Heart right ventricle (tissue), 16 donors: ENCODE data around the gene SAXO1. TPM values are rescaled to one million over a fixed set of nuclear protein-coding genes. Genes with fewer than 3 reads are reported as not detected.

ENCODE experiments used
- ATAC-seq, 8 donors: fragments of 200-7000 bp; cut with Tn5 transposase; one replicate each; pipeline ENCODE4 v1.9.1; 2020; ENCODE audit warnings: mild to moderate bottlenecking in 8 of 8, moderate library complexity in 8 of 8, moderate number of reproducible peaks in 1 of 8
- DNase-seq, 2 donors: peaks; one replicate each; pipeline ENCODE4 v3.0.0-alpha.2; 2020
- H3K27ac ChIP-seq, 10 donors: fragments of 200-600 bp; sonication (generic) in 2 of 10; one replicate each; pipeline versions ENCODE4 v1.5.0 to v1.8.0; 2020 to 2022; ENCODE audit warnings: mild to moderate bottlenecking in 3 of 10
- H3K27me3 ChIP-seq, 7 donors: fragments of 200-600 bp; one replicate each; pipeline ENCODE4 v1.8.0; 2021 to 2022; ENCODE audit warnings: mild to moderate bottlenecking in 2 of 7
- H3K36me3 ChIP-seq, 9 donors: fragments of 200-600 bp; sonication (generic) in 1 of 9; one replicate each; pipeline versions ENCODE4 v1.5.0 to v1.8.0; 2020 to 2022; ENCODE audit warnings: mild to moderate bottlenecking in 2 of 9
- H3K4me1 ChIP-seq, 9 donors: fragments of 200-600 bp; sonication (generic) in 1 of 9; one replicate each; pipeline versions ENCODE4 v1.5.0 to v1.8.0; 2020 to 2022; ENCODE audit warnings: mild to moderate bottlenecking in 4 of 9
- H3K4me3 ChIP-seq, 10 donors: fragments of 200-600 bp; sonication (generic) in 2 of 10; one replicate each; pipeline versions ENCODE4 v1.5.0 to v1.8.0; 2020 to 2022; ENCODE audit warnings: mild to moderate bottlenecking in 7 of 10, moderate library complexity in 2 of 10
- H3K9me3 ChIP-seq, 11 donors: fragments of 200-600 bp in 10 of 11; sonication (generic) in 2 of 11; one replicate each; pipeline versions ENCODE4 v1.5.0 to v1.8.0; 2013 to 2022; ENCODE audit warnings: mild to moderate bottlenecking in 2 of 11, control low read depth in 1 of 11, moderate library complexity in 1 of 11
- WGBS, 2 donors: extraction: QIAGEN DNeasy Blood & Tissue Kit; methylation state at CpG; one replicate each; pipeline ENCODE4 v1.1.7; 2013; ENCODE audit warnings: inconsistent platforms in 1 of 2; 5-methylcytosine and 5-hydroxymethylcytosine counted together
- intact Hi-C, 10 donors: fragments of 100-400 bp; cut with DNase I; formaldehyde crosslinking; loops; one replicate each; pipeline versions ENCODE4 v1.11.1 to v1.14.2; 2022
- polyA plus RNA-seq, 2 donors: library from polyadenylated mRNA; stranded (reverse); fragments of 200-250 nt; gene quantifications; one replicate each; pipeline ENCODE4 v1.2.3, GENCODE V29; 2013
- total RNA-seq, 10 donors: library from RNA; stranded (reverse); fragmentation: NEBNext Ultra II Directional in 3 of 10; extraction: Animal tissue kit (Norgen Biotek cat#: 25700) in 3 of 10; gene quantifications; one replicate each; pipeline versions ENCODE4 v1.2.1 to v1.2.4, GENCODE V29; 2021 to 2023
- TF ChIP-seq, protein P1 (sequence below), 9 donors: fragments of 200-600 bp; sonication (generic) in 2 of 9; IDR thresholded peaks; one replicate each; pipeline versions ENCODE4 v1.5.0 to v1.8.0; 2021 to 2022; ENCODE audit warnings: antibody characterized with exemption in 9 of 9, mild to moderate bottlenecking in 5 of 9, moderate library complexity in 1 of 9
- donor health status: Arrhythmogenic right ventricular cardiomyopathy.
- donor health status: ischemic (EF 13 %, LVEDD 7.1; RV severe dilation, severe dysfunction).
- donor health status: healthy with polysubstance abuse.
- donor health status: DM: no; HTN: yes; CAD: no.
- donor health status: DM: no; HTN: no; CAD: no.
- donor health status: ischemic (EF 25% LVEDD 6.9; RV normal size, moderate dysfunction).
- donor health status: ischemic (EF 25% LVEDD 5.7; RV mildly dilated, moderate dysfunction).
- donor health status: healthy.
- donor health status: DM: yes; HTN: yes; CAD: no.
- donor health status: Ischemic cardiomyopathy.
- donor health status: ischemic (EF 35%, LVEDD 5.7; RV mildly dilated, moderate dysfunction).
- donor health status: nonischemic (EF 11% LVEDD 7.7; RV severe dilation, severe dysfunction).
- donor health status: DM: yes; HTN: yes; CAD: no.
- donor health status: PGD.
- donor health status: ischemic (EF 29% LVEDD 5.4; RV normal size, mild dysfunction).
- donor health status: nonischemic (EF 23%, LVEDD 6.1; RV moderate dilation, normal function).

Gene SAXO1
- total and polyA plus RNA-seq, 12 donors: 0.06 TPM; not detected in 11

DNA sequence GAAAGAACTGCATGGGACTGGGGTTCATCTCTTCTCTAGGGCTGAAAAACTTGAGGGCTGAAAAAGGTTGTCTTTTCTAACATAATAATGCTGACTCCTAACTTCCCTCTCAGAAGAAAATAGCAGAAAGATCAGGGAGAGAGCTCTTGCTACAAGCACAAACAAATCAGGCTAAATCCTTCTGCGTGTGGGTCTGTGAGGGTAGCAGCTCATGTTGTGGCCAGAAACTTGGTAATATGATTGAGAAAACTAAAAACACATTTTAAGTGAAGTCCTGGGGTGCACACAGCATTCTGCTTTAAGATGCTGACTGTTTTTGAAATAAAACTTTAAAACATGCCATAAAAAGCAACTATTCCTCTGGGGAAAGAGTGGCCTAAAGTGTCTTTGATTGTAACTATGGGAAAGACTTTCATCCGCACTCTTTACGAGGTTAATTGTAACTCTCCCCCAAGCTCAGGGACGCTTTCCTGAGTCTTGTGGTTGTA lies 56.7 kb downstream of the SAXO1 start:
- Histone ChIP-seq H3K9me3 (no peaks in the 10 kb centered on the region), H3K27ac (no peak overlapping the region), H3K27me3 (no peaks in the 10 kb centered on the region), H3K4me3 (peak overlapping the region in 3 of 10 donors; percentile 15 to 24 (median 21)), H3K4me1 (peaks cover 0 to 32% (median 7%) of the 10 kb centered on the region in 9 donors), H3K36me3 (no peaks in the 10 kb centered on the region)
- WGBS, 2 donors: 57 to 62% methylated on average over 4 of the region's 4 CpGs
- TF ChIP-seq, protein P1, sequence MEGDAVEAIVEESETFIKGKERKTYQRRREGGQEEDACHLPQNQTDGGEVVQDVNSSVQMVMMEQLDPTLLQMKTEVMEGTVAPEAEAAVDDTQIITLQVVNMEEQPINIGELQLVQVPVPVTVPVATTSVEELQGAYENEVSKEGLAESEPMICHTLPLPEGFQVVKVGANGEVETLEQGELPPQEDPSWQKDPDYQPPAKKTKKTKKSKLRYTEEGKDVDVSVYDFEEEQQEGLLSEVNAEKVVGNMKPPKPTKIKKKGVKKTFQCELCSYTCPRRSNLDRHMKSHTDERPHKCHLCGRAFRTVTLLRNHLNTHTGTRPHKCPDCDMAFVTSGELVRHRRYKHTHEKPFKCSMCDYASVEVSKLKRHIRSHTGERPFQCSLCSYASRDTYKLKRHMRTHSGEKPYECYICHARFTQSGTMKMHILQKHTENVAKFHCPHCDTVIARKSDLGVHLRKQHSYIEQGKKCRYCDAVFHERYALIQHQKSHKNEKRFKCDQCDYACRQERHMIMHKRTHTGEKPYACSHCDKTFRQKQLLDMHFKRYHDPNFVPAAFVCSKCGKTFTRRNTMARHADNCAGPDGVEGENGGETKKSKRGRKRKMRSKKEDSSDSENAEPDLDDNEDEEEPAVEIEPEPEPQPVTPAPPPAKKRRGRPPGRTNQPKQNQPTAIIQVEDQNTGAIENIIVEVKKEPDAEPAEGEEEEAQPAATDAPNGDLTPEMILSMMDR (IDR thresholded peaks at IDR 0.05): no peak
- DNase-seq (no peak), ATAC-seq (no peak)
- intact Hi-C loops: no loop called here

DNA sequence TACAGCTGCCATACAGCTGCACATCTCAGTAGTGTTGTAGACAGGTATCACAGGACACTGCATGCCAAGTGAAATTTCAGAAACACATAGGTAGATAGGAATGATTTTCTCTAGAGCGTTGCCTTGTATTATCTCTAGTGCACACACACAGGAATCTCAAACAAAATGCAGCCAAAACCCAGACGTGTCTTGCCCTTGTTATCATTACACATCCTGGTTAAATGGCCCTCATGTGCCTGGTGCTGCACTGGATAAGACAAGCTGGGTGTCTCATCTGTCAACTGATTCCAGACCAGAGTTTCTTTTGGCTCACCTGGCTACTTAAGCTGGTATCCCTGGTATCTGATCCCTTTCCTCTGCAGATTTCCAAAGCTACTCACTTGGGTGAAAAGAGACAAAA lies 59.7 kb downstream of the SAXO1 start:
- Histone ChIP-seq H3K27me3 (no peaks in the 10 kb centered on the region), H3K36me3 (no peaks in the 10 kb centered on the region), H3K4me1 (peaks cover 2 to 38% (median 17%) of the 10 kb centered on the region in 9 donors), H3K4me3 (no peak overlapping the region), H3K27ac (no peak overlapping the region), H3K9me3 (no peaks in the 10 kb centered on the region)
- 44 to 59% methylated on average over 2 of the region's 2 CpGs for WGBS, 2 donors
- intact Hi-C loops: no loop called here
- ATAC-seq (no peak), DNase-seq (no peak)
- TF ChIP-seq, protein P1 (IDR thresholded peaks at IDR 0.05): no peak

DNA sequence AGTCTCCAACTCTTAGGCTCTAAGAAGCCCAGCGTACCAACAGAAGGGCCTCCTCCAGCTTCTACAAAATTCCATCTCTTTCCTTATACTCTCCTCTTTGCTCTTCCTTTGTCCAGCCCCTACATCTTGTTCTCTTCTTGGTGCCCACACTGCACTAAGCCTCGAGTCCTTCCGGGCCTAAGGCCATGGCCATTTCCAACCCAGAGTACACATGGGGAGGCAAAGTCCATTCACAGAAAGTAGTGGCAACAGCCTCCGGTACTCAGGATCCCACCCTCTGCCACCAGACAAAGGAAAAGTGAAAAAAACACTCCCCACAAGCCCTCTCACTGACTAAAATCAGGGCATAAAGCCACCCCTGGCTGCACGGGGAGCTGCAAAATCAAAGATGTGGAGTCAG lies 60.3 kb downstream of the SAXO1 start:
- whole genome bisulfite sequencing, 2 donors: 85 to 86% methylated on average over 5 of the region's 5 CpGs
- Histone ChIP-seq H3K9me3 (peaks cover 0 to 3% (median 0%) of the 10 kb centered on the region in 11 donors), H3K4me1 (peaks cover 2 to 38% (median 17%) of the 10 kb centered on the region in 9 donors), H3K27ac (no peak overlapping the region), H3K36me3 (no peaks in the 10 kb centered on the region), H3K4me3 (no peak overlapping the region), H3K27me3 (no peaks in the 10 kb centered on the region)
- intact Hi-C loops: no loop called here
- TF ChIP-seq, protein P1 (IDR thresholded peaks at IDR 0.05): no peak
- DNase-seq: no peak
- no peak for ATAC-seq

DNA sequence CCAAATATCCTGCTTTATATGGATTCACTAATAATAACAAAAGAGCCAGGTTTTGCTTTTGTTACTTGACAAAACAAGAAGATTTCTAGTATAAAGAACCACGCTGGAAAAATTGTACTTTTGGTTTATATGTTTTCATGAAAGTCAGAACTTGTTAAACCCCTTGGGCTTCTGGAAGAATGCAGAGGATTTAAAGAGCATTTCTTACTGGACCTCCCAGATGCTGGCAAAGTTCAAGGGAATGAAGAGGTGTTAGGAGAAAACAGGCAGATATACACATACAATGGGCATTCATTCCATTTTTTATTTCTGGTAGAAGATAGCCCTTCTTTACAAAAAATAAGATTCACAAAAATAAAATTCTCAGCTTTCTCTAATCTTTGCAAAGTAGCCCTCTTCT lies 61.1 kb downstream of the SAXO1 start:
- intact Hi-C loops: no loop called here
- Histone ChIP-seq H3K4me1 (peaks cover 2 to 38% (median 17%) of the 10 kb centered on the region in 9 donors), H3K27ac (no peak overlapping the region), H3K27me3 (no peaks in the 10 kb centered on the region), H3K9me3 (peaks cover 0 to 5% (median 0%) of the 10 kb centered on the region in 11 donors), H3K4me3 (no peak overlapping the region), H3K36me3 (no peaks in the 10 kb centered on the region)
- WGBS, 2 donors: 83% methylated on average over 1 of the region's 1 CpG
- no peak for ATAC-seq
- DNase-seq: no peak
- TF ChIP-seq, protein P1 (IDR thresholded peaks at IDR 0.05): no peak
